ACHN (cell line): ENCODE results near the gene MAD2L1BP.
"Not testable (repeated sequence)": the region's sequence is repeated elsewhere in the genome, so short reads cannot be mapped to it uniquely, and the experiment has no call there.

ENCODE experiments used
- DNase-seq: peaks from one replicate; pipeline ENCODE4 v3.0.0-alpha.2; 2015
- in situ Hi-C: cut with HindIII; loops from 2 replicates; pipeline ENCODE4 v1.10.0; 2017; ENCODE audit warnings: low sequenced_read_pairs, low pct_ligation_motif_present, low pct_unique_long_range_greater_than_20kb

Gene MAD2L1BP

GRCh38 chr6:43648248-43648647, 12.6 kb downstream of the MAD2L1BP start:
- DNase-seq: no peak
- in situ Hi-C loops: no loop called here

GRCh38 chr6:43652822-43653221, 17.2 kb downstream of the MAD2L1BP start:
- DNase-seq, in situ Hi-C loops: not testable (repeated sequence)

GRCh38 chr6:43657221-43657802, 21.7 kb downstream of the MAD2L1BP start:
- DNase-seq: no peak

GRCh38 chr6:43658161-43658560, 22.5 kb downstream of the MAD2L1BP start:
- DNase-seq: no peak
- in situ Hi-C loops: no loop called here

More at GRCh38 chr6:43657221-43657802, 21.7 kb downstream of the MAD2L1BP start:
- in situ Hi-C loops: no loop called here

- in situ Hi-C loops, DNase-seq: not testable (repeated sequence)
These were observed 27.3 kb downstream of the MAD2L1BP start for GRCh38 chr6:43662948-43663347.

GRCh38 chr6:43665376-43665775, 29.7 kb downstream of the MAD2L1BP start:
- DNase-seq: peak; percentile 44
- in situ Hi-C loops: no loop called here

- DNase-seq: no peak
- in situ Hi-C loops: no loop called here
These were observed 30.7 kb downstream of the MAD2L1BP start for GRCh38 chr6:43666196-43666920.

GRCh38 chr6:43667245-43668150, 31.9 kb downstream of the MAD2L1BP start:
- peak; percentile 68 for DNase-seq
- in situ Hi-C loops: no loop called here

- in situ Hi-C loops: no loop called here
- peak; percentile 59 for DNase-seq
These were observed 32.8 kb downstream of the MAD2L1BP start for GRCh38 chr6:43668151-43669028.

GRCh38 chr6:43669050-43669921, 33.6 kb downstream of the MAD2L1BP start:
- DNase-seq: no peak
- in situ Hi-C loops: no loop called here

- in situ Hi-C loops: no loop called here
- DNase-seq: no peak
These were observed 34.4 kb downstream of the MAD2L1BP start for GRCh38 chr6:43669922-43670622.

GRCh38 chr6:43670623-43670986, 35.0 kb downstream of the MAD2L1BP start:
- no peak for DNase-seq
- in situ Hi-C loops: no loop called here

GRCh38 chr6:43671011-43671800, 35.6 kb downstream of the MAD2L1BP start:
- in situ Hi-C loops: no loop called here
- DNase-seq: no peak

- in situ Hi-C loops: no loop called here
- DNase-seq: no peak
These were observed 36.4 kb downstream of the MAD2L1BP start for GRCh38 chr6:43671801-43672690.

- in situ Hi-C loops: no loop called here
- no peak for DNase-seq
These were observed 37.9 kb downstream of the MAD2L1BP start for GRCh38 chr6:43673444-43674084.
